Loucy (cell line): ENCODE results near the gene NR3C2.

Experiments
- CTCF ChIP-seq: fragments of 200-600 bp; sonication (generic); conservative IDR thresholded peaks from 2 replicates; pipeline ENCODE4 v1.5.1; 2014; ENCODE audit warnings: mild to moderate bottlenecking, antibody characterized with exemption, low read length
- EZH2phosphoT487 ChIP-seq: fragments of 200-600 bp; IDR thresholded peaks from 2 replicates; pipeline ENCODE4 v1.6.1; 2018; ENCODE audit warnings: antibody characterized with exemption, mild to moderate bottlenecking, moderate library complexity, borderline replicate concordance

- TF ChIP-seq CTCF, result no peak
- no peak for TF ChIP-seq EZH2phosphoT487
Observed at GRCh38 chr4:148103597-148104355, 338.4 kb downstream of the NR3C2 start.
